Measurements from ENCODE around the gene SDR9C7. TPM values are rescaled to one million over a fixed set of nuclear protein-coding genes. Genes with fewer than 3 reads are reported as not detected.
"Not testable (repeated sequence)": the region's sequence is repeated elsewhere in the genome, so short reads cannot be mapped to it uniquely, and the experiment has no call there.

SDR9C7 gene
- total RNA-seq, 1 donor from 2014 or later, result not detected

GRCh38 chr12:56928262-56928661 lies 5.9 kb downstream of the SDR9C7 start:
- intact Hi-C loops (cut with DNase I), result no loop called here
- ATAC-seq (ENCODE audit: poor library complexity), result no peak

GRCh38 chr12:56927281-56927680 lies 6.9 kb downstream of the SDR9C7 start:
- DNase-seq (no peak), ATAC-seq (ENCODE audit: poor library complexity) (no peak)
- intact Hi-C loops (cut with DNase I), result no loop called here

More at GRCh38 chr12:56928262-56928661, 5.9 kb downstream of the SDR9C7 start:
- no peak for DNase-seq

- no peak for ATAC-seq (ENCODE audit: poor library complexity)
Observed at GRCh38 chr12:56922031-56922430, 12.2 kb downstream of the SDR9C7 start.

GRCh38 chr12:56921346-56921745 lies 12.9 kb downstream of the SDR9C7 start:
- ATAC-seq (ENCODE audit: poor library complexity) (no peak), DNase-seq (no peak)
- intact Hi-C loops (cut with DNase I), result no loop called here

More at GRCh38 chr12:56922031-56922430, 12.2 kb downstream of the SDR9C7 start:
- no peak for DNase-seq
- intact Hi-C loops (cut with DNase I), result no loop called here

- ATAC-seq (ENCODE audit: poor library complexity); DNase-seq; intact Hi-C loops (cut with DNase I): not testable (repeated sequence)
Observed at GRCh38 chr12:56918139-56918538, 16.1 kb downstream of the SDR9C7 start.

GRCh38 chr12:56916996-56917333 lies 17.2 kb downstream of the SDR9C7 start:
- DNase-seq (no peak), ATAC-seq (ENCODE audit: poor library complexity) (no peak)
- intact Hi-C loops (cut with DNase I), result no loop called here

- intact Hi-C loops (cut with DNase I), result no loop called here
- ATAC-seq (ENCODE audit: poor library complexity), result no peak
- DNase-seq, result no peak
Observed at GRCh38 chr12:56916296-56916995, 17.8 kb downstream of the SDR9C7 start.

- DNase-seq (no peak), ATAC-seq (ENCODE audit: poor library complexity) (no peak)
- intact Hi-C loops (cut with DNase I), result no loop called here
Observed at GRCh38 chr12:56914724-56915123, 19.5 kb downstream of the SDR9C7 start.

- DNase-seq (no peak), ATAC-seq (ENCODE audit: poor library complexity) (no peak)
- intact Hi-C loops (cut with DNase I), result no loop called here
Observed at GRCh38 chr12:56914256-56914655, 20.0 kb downstream of the SDR9C7 start.

GRCh38 chr12:56909403-56909802 lies 24.8 kb downstream of the SDR9C7 start:
- DNase-seq; ATAC-seq (ENCODE audit: poor library complexity); intact Hi-C loops (cut with DNase I): not testable (repeated sequence)

- ATAC-seq (ENCODE audit: poor library complexity) (no peak), DNase-seq (no peak)
- intact Hi-C loops (cut with DNase I), result no loop called here
Observed at GRCh38 chr12:56908136-56908535, 26.1 kb downstream of the SDR9C7 start.

- intact Hi-C loops (cut with DNase I), result no loop called here
- no peak for DNase-seq
- ATAC-seq (ENCODE audit: poor library complexity), result no peak
Observed at GRCh38 chr12:56905852-56906251, 28.4 kb downstream of the SDR9C7 start.

- DNase-seq (no peak), ATAC-seq (ENCODE audit: poor library complexity) (no peak)
- intact Hi-C loops (cut with DNase I), result no loop called here
Observed at GRCh38 chr12:56903374-56903773, 30.8 kb downstream of the SDR9C7 start.

GRCh38 chr12:56901313-56901712 lies 32.9 kb downstream of the SDR9C7 start:
- DNase-seq; intact Hi-C loops (cut with DNase I); ATAC-seq (ENCODE audit: poor library complexity): not testable (repeated sequence)

- no peak for ATAC-seq (ENCODE audit: poor library complexity)
- intact Hi-C loops (cut with DNase I), result no loop called here
Observed at GRCh38 chr12:56900583-56900982, 33.6 kb downstream of the SDR9C7 start.

GRCh38 chr12:56898938-56899337 lies 35.3 kb downstream of the SDR9C7 start:
- DNase-seq (no peak), ATAC-seq (ENCODE audit: poor library complexity) (no peak)
- intact Hi-C loops (cut with DNase I), result no loop called here

More at GRCh38 chr12:56900583-56900982, 33.6 kb downstream of the SDR9C7 start:
- DNase-seq, result no peak

- intact Hi-C loops (cut with DNase I), result no loop called here
- no peak for ATAC-seq (ENCODE audit: poor library complexity)
Observed at GRCh38 chr12:56897844-56898361, 36.3 kb downstream of the SDR9C7 start.

GRCh38 chr12:56896082-56896481 lies 38.1 kb downstream of the SDR9C7 start:
- ATAC-seq (ENCODE audit: poor library complexity), result no peak

More at GRCh38 chr12:56897844-56898361, 36.3 kb downstream of the SDR9C7 start:
- DNase-seq, result no peak

GRCh38 chr12:56894698-56895368 lies 39.4 kb downstream of the SDR9C7 start:
- no peak for DNase-seq
- no peak for ATAC-seq (ENCODE audit: poor library complexity)
- intact Hi-C loops (cut with DNase I), result no loop called here

More at GRCh38 chr12:56896082-56896481, 38.1 kb downstream of the SDR9C7 start:
- DNase-seq, result no peak
- intact Hi-C loops (cut with DNase I), result no loop called here

GRCh38 chr12:56891885-56892284 lies 42.3 kb downstream of the SDR9C7 start:
- ATAC-seq (ENCODE audit: poor library complexity); DNase-seq; intact Hi-C loops (cut with DNase I): not testable (repeated sequence)

Data from Right ventricle myocardium superior (tissue), 1 donor.